Measurements from ENCODE around the gene SMAP1. TPM values are rescaled to one million over a fixed set of nuclear protein-coding genes. Genes with fewer than 3 reads are reported as not detected.

Gene SMAP1
- total RNA-seq, result 12.4 and 19.2 TPM in 2 replicates

DNA sequence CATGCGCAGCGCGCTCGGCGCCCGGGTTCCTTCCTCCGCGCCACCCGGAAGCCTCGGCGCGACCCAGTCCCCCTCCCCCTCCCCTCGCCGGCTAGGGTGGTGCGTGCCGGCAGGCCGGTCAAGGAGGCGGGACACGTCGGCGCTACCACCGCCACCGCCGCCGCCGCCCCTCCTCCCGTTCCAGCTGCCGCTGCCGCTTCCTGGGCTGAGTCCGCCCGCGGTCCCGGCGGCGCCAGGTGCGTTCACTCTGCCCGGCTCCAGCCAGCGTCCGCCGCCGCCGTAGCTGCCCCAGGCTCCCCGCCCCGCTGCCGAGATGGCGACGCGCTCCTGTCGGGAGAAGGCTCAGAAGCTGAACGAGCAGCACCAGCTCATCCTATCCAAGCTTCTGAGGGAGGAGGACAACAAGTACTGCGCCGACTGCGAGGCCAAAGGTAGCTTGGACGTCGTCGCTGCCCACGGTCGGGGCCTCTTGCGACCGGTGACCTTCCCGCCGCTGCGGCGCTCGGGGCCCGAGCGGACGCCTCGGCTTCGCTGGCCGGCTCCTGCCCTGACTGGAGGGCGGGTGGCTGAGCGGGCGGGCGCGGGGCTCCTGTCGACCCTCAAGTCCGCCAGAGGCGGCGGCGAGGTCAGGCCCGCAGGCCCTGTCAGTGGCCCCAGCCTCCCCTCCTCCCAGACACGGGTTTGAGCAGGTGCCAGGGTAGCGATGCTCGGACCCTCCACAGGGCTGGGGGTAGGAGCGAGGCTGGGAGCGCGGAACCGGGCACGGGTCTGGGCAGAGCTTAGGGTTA lies at the start of gene SMAP1:
SMAP1 (plus strand) TSS at position 173 of the 788 bp plus-strand sequence; CDS start at position 314, 141 bp downstream.
- Histone ChIP-seq H3K4me3 (ENCODE audit: low read depth, low read length) (peak within 1 kb of the TSS; percentile 96), H3K27me3 (ENCODE audit: control insufficient read depth, insufficient read depth, low read length) (no peaks in the 10 kb centered on the region), H3K36me3 (ENCODE audit: control insufficient read depth, insufficient read depth, low read length) (no peaks in the 10 kb centered on the region)
- FAIRE-seq (no peak), DNase-seq (ENCODE audit: low read depth) (peak; percentile 77)
- TF ChIP-seq, protein P1, sequence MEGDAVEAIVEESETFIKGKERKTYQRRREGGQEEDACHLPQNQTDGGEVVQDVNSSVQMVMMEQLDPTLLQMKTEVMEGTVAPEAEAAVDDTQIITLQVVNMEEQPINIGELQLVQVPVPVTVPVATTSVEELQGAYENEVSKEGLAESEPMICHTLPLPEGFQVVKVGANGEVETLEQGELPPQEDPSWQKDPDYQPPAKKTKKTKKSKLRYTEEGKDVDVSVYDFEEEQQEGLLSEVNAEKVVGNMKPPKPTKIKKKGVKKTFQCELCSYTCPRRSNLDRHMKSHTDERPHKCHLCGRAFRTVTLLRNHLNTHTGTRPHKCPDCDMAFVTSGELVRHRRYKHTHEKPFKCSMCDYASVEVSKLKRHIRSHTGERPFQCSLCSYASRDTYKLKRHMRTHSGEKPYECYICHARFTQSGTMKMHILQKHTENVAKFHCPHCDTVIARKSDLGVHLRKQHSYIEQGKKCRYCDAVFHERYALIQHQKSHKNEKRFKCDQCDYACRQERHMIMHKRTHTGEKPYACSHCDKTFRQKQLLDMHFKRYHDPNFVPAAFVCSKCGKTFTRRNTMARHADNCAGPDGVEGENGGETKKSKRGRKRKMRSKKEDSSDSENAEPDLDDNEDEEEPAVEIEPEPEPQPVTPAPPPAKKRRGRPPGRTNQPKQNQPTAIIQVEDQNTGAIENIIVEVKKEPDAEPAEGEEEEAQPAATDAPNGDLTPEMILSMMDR (IDR thresholded peaks at IDR 0.05; ENCODE audit: insufficient read depth, low read length, severe bottlenecking), result no peak

DNA sequence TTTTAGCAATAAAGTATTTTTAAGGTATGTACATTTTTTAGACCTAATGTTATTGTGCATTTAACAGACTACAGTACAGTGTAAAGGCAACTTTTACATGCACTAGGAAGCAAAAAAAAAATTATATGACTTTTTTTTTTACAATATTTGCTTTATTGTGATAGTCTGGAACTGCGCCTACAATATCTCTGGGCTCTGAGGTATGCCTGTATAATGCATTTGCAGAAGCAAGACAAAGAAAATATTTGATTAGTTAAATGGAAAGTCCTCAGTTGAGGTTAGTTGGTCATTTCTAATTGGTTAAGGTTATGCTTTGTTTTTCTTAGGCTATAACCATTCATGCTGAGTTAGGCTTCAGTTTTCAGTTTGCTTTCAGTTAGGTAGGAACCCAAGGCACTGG lies 46.9 kb upstream of the SMAP1 start:
- DNase-seq (ENCODE audit: low read depth), result no peak
- Histone ChIP-seq H3K4me3 (ENCODE audit: low read depth, low read length) (no peak overlapping the region), H3K36me3 (ENCODE audit: control insufficient read depth, insufficient read depth, low read length) (no peaks in the 10 kb centered on the region), H3K27me3 (ENCODE audit: control insufficient read depth, insufficient read depth, low read length) (no peaks in the 10 kb centered on the region)
- TF ChIP-seq, protein P1 (IDR thresholded peaks at IDR 0.05; ENCODE audit: insufficient read depth, low read length, severe bottlenecking), result no peak
- no peak for FAIRE-seq

GRCh38 chr6:70622461-70622860 lies 45.2 kb upstream of the SMAP1 start:
- no peak for FAIRE-seq
- TF ChIP-seq, protein P1 (IDR thresholded peaks at IDR 0.05; ENCODE audit: insufficient read depth, low read length, severe bottlenecking), result no peak
- Histone ChIP-seq H3K27me3 (ENCODE audit: control insufficient read depth, insufficient read depth, low read length) (no peaks in the 10 kb centered on the region), H3K36me3 (ENCODE audit: control insufficient read depth, insufficient read depth, low read length) (no peaks in the 10 kb centered on the region), H3K4me3 (ENCODE audit: low read depth, low read length) (no peak overlapping the region)
- DNase-seq (ENCODE audit: low read depth), result no peak

DNA sequence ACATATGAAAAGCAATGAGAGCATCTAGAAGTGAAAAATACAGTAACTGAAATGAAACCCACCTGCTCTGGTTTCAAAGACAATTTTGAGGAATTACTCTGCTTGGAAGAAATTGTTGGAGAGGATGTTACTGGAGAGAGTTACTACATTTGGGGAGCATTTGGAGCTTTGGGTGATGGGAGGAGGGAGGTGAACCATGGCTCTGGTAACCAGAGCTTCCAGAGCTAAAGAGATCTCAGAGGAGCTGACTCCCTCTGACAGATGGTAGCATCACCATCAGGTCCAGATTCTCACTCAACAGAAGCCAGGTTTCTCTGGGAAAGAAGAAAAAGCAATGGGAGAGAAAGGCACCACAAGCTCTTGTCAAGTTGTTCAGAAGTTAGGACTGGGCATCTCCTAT lies 42.2 kb upstream of the SMAP1 start:
- TF ChIP-seq, protein P1 (IDR thresholded peaks at IDR 0.05; ENCODE audit: insufficient read depth, low read length, severe bottlenecking), result no peak
- FAIRE-seq (no peak), DNase-seq (ENCODE audit: low read depth) (no peak)
- H3K36me3 ChIP-seq (ENCODE audit: control insufficient read depth, insufficient read depth, low read length), result no peaks in the 10 kb centered on the region
- H3K27me3 ChIP-seq (ENCODE audit: control insufficient read depth, insufficient read depth, low read length), result no peaks in the 10 kb centered on the region
- no peak overlapping the region for H3K4me3 ChIP-seq (ENCODE audit: low read depth, low read length)

DNA sequence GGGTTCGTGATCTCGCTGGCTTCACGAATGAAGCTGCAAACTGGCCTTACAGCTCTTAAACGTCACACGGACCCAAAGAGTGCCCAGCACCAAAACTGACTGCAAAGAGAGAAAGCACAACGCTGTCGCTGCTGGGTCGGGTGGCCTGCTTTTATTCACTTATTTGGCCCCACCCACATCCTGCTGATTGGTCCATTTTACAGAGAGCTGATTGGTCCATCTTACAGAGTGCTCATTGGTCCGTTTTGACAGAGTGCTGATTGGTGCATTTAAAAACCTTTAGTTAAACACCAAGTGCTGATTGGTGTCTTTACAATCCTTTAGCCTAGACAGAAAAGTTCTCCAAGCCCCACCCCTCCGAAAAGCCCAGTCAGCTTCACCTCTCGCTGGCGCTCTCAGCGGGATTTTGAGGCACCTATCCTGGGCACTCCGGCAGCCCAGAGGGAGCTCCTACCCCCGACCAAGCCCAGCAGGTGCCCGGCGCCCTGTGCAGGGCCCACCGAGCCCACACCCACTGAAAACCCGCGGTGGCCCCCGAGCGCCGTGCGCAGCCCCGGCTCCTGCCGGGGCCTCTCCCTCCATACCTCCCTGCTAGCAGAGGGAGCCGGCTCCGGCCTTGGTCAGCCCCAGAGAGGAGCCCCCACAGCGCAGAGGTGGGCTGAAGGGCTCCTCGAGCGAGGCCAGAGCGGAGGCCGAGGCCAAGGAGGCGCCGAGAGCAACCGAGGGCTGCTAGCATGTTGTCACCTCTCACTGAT lies 40.0 kb upstream of the SMAP1 start:
- TF ChIP-seq, protein P1 (IDR thresholded peaks at IDR 0.05; ENCODE audit: insufficient read depth, low read length, severe bottlenecking), result no peak
- Histone ChIP-seq H3K27me3 (ENCODE audit: control insufficient read depth, insufficient read depth, low read length) (no peaks in the 10 kb centered on the region), H3K4me3 (ENCODE audit: low read depth, low read length) (no peak overlapping the region), H3K36me3 (ENCODE audit: control insufficient read depth, insufficient read depth, low read length) (no peaks in the 10 kb centered on the region)
- DNase-seq (ENCODE audit: low read depth) (no peak), FAIRE-seq (no peak)

Data from bronchial epithelial cell (primary cell).